WTC11 (cell line): ENCODE measurements around the gene WDR46. TPM values are rescaled to one million over a fixed set of nuclear protein-coding genes. Genes with fewer than 3 reads are reported as not detected.

Experiments
- ATAC-seq: fragments of 200-7000 bp; cut with Tn5 transposase; 2 replicates; pipeline ENCODE4 v1.10.0; 2021; ENCODE audit warnings: mild to moderate bottlenecking, moderate library complexity
- CTCF ChIA-PET: fragments of 300-600 bp; sonication (Branson Sonifier 250); formaldehyde crosslinking; loops from one replicate; lab custom pipeline; 2021; ENCODE audit warnings: antibody characterized with exemption; lab: Charles Lee
- POLR2A ChIA-PET: fragments of 350-600 bp; sonication (Branson Sonifier 250); formaldehyde crosslinking; loops from one replicate; lab custom pipeline; 2021; ENCODE audit warnings: antibody characterized with exemption; lab: Charles Lee
- DNase-seq: peaks from one replicate; pipeline ENCODE4 v3.0.0; 2021; ENCODE audit warnings: low spot score
- H3K27ac Mint-ChIP-seq: 2 replicates; pipeline ENCODE4 v1.8.0; 2021; ENCODE audit warnings: mixed read lengths
- H3K27me3 Mint-ChIP-seq: 2 replicates; pipeline ENCODE4 v1.8.0; 2021; ENCODE audit warnings: low read depth, mild to moderate bottlenecking, moderate library complexity, mixed read lengths
- H3K36me3 Mint-ChIP-seq: 2 replicates; pipeline ENCODE4 v1.8.0; 2021; ENCODE audit warnings: mixed read lengths
- H3K4me1 Mint-ChIP-seq: 2 replicates; pipeline ENCODE4 v1.8.0; 2022; ENCODE audit warnings: mixed read lengths
- H3K4me3 Mint-ChIP-seq: 2 replicates; pipeline ENCODE4 v1.8.0; 2021; ENCODE audit warnings: mild to moderate bottlenecking, moderate library complexity, mixed read lengths
- H3K9me3 Mint-ChIP-seq: 2 replicates; pipeline ENCODE4 v1.8.0; 2021; ENCODE audit warnings: mixed read lengths
- AFF4 ChIP-seq: sonication (generic); formaldehyde crosslinking; IDR thresholded peaks from 2 replicates; pipeline ENCODE4 v1.8.1; 2023; ENCODE audit warnings: mild to moderate bottlenecking, missing genetic modification reagents, borderline replicate concordance
- ATF2 ChIP-seq: sonication (generic); formaldehyde crosslinking; IDR thresholded peaks from 2 replicates; pipeline ENCODE4 v1.8.1; 2022; ENCODE audit warnings: low read depth, missing genetic modification reagents, borderline replicate concordance
- CBFB ChIP-seq: sonication (generic); formaldehyde crosslinking; IDR thresholded peaks from 2 replicates; pipeline ENCODE4 v1.8.1; 2022; ENCODE audit warnings: mild to moderate bottlenecking, low read depth, missing genetic modification reagents
- CDX4 ChIP-seq: fragments of 250-450 bp; sonication (Bioruptor Pico); IDR thresholded peaks from 2 replicates; pipeline ENCODE4 v1.9.0; 2021; ENCODE audit warnings: moderate library complexity, mild to moderate bottlenecking, inconsistent platforms, borderline replicate concordance
- CREM ChIP-seq: sonication (generic); formaldehyde crosslinking; IDR thresholded peaks from 2 replicates; pipeline ENCODE4 v1.8.1; 2022; ENCODE audit warnings: mild to moderate bottlenecking, missing genetic modification reagents, moderate library complexity
- ELF4 ChIP-seq: sonication (generic); formaldehyde crosslinking; IDR thresholded peaks from 2 replicates; pipeline ENCODE4 v1.8.1; 2022; ENCODE audit warnings: low read depth, mild to moderate bottlenecking, moderate library complexity, missing genetic modification reagents
- FOXJ3 ChIP-seq: sonication (generic); formaldehyde crosslinking; IDR thresholded peaks from 2 replicates; pipeline ENCODE4 v1.9.0; 2021; ENCODE audit warnings: missing genetic modification reagents, mild to moderate bottlenecking, borderline replicate concordance
- FOXK1 ChIP-seq: sonication (generic); formaldehyde crosslinking; IDR thresholded peaks from 2 replicates; pipeline ENCODE4 v1.8.0; 2022; ENCODE audit warnings: mild to moderate bottlenecking, moderate library complexity, missing genetic modification reagents
- FOXP1 ChIP-seq: sonication (generic); formaldehyde crosslinking; IDR thresholded peaks from 2 replicates; pipeline ENCODE4 v1.8.0; 2022; ENCODE audit warnings: missing genetic modification reagents, mild to moderate bottlenecking, moderate library complexity, borderline replicate concordance
- GRHL2 ChIP-seq: fragments of 250-450 bp; sonication (Bioruptor Pico); IDR thresholded peaks from 2 replicates; pipeline ENCODE4 v1.8.0; 2022; ENCODE audit warnings: mild to moderate bottlenecking, moderate library complexity; ENCODE audit not compliant: insufficient replicate concordance, severe bottlenecking
- GTF2I ChIP-seq: fragments of 250-450 bp; sonication (Bioruptor Pico); conservative IDR thresholded peaks from 2 replicates; pipeline ENCODE4 v1.4.0; 2021; ENCODE audit warnings: mild to moderate bottlenecking
- JAZF1 ChIP-seq: fragments of 250-450 bp; sonication (Bioruptor Pico); IDR thresholded peaks from 2 replicates; pipeline ENCODE4 v1.9.0; 2021; ENCODE audit warnings: moderate library complexity, mild to moderate bottlenecking, inconsistent platforms
- MLX ChIP-seq: sonication (generic); formaldehyde crosslinking; IDR thresholded peaks from 2 replicates; pipeline ENCODE4 v1.8.1; 2023; ENCODE audit warnings: mild to moderate bottlenecking, missing genetic modification reagents, moderate library complexity
- NFATC4 ChIP-seq: fragments of 250-450 bp; sonication (Bioruptor Pico); IDR thresholded peaks from 2 replicates; pipeline ENCODE4 v1.9.0; 2021; ENCODE audit warnings: mild to moderate bottlenecking
- NR2C2 ChIP-seq: sonication (generic); formaldehyde crosslinking; IDR thresholded peaks from 2 replicates; pipeline ENCODE4 v1.8.0; 2022; ENCODE audit warnings: mild to moderate bottlenecking, missing genetic modification reagents
- SOX15 ChIP-seq: fragments of 250-450 bp; sonication (Bioruptor Pico); IDR thresholded peaks from 2 replicates; pipeline ENCODE4 v1.9.0; 2021; ENCODE audit warnings: mild to moderate bottlenecking
- USF1 ChIP-seq: sonication (generic); formaldehyde crosslinking; IDR thresholded peaks from 2 replicates; pipeline ENCODE4 v1.8.0; 2022; ENCODE audit warnings: mild to moderate bottlenecking, missing genetic modification reagents
- ZNF121 ChIP-seq: sonication (generic); formaldehyde crosslinking; IDR thresholded peaks from 2 replicates; pipeline ENCODE4 v1.8.0; 2023; ENCODE audit warnings: missing genetic modification reagents
- ZNF138 ChIP-seq: sonication (generic); formaldehyde crosslinking; conservative IDR thresholded peaks from 2 replicates; pipeline ENCODE4 v1.8.1; 2022; ENCODE audit warnings: mild to moderate bottlenecking, moderate library complexity, missing genetic modification reagents
- ZNF281 ChIP-seq: sonication (generic); formaldehyde crosslinking; IDR thresholded peaks from 2 replicates; pipeline ENCODE4 v1.8.0; 2023; ENCODE audit warnings: mild to moderate bottlenecking, missing genetic modification reagents
- ZNF396 ChIP-seq: fragments of 250-450 bp; sonication (Bioruptor Pico); IDR thresholded peaks from 2 replicates; pipeline ENCODE4 v1.8.0; 2021; ENCODE audit warnings: mild to moderate bottlenecking, moderate library complexity, borderline replicate concordance
- ZSCAN18 ChIP-seq: fragments of 250-450 bp; sonication (Bioruptor Pico); IDR thresholded peaks from 2 replicates; pipeline ENCODE4 v2.1.2; 2022; ENCODE audit warnings: mild to moderate bottlenecking, moderate library complexity
- total RNA-seq: library from RNA; stranded (reverse); gene quantifications from 3 replicates; pipeline ENCODE4 v1.2.3, GENCODE V29; 2021

WDR46 gene
- total RNA-seq, 1 experiment from 2014 or later: 94.5 TPM

GRCh38 chr6:33294086-33294823 lies 5.2 kb upstream of the WDR46 start:
- TF ChIP-seq ATF2 (CRISPR knock-in tag) (no peak), ZNF121 (no peak), FOXP1 (CRISPR knock-in tag) (no peak), CBFB (CRISPR knock-in tag) (no peak), FOXK1 (CRISPR knock-in tag) (no peak), ELF4 (no peak), CDX4 (CRISPR knock-in tag) (no peak), MLX (no peak), FOXJ3 (no peak), JAZF1 (CRISPR knock-in tag) (no peak), CREM (CRISPR knock-in tag) (no peak)
- Mint-ChIP-seq H3K27me3 (no peaks in the 10 kb centered on the region), H3K4me1 (peaks cover 19% of the 10 kb centered on the region), H3K27ac (no peak overlapping the region), H3K4me3 (no peak overlapping the region), H3K9me3 (no peaks in the 10 kb centered on the region), H3K36me3 (peaks cover 19% of the 10 kb centered on the region)
- DNase-seq (no peak), ATAC-seq (no peak)
- POLR2A ChIA-PET: no interaction called here
- CTCF ChIA-PET: interaction anchor here (1.1 kb wide), 1 partner anchor 17 kb away, joined by 3 read pairs; no protein-coding TSS in a partner anchor

- H3K36me3 Mint-ChIP-seq: peaks cover 19% of the 10 kb centered on the region
- no peaks in the 10 kb centered on the region for H3K9me3 Mint-ChIP-seq
- H3K4me3 Mint-ChIP-seq: no peak overlapping the region
- DNase-seq (no peak), ATAC-seq (no peak)
- no peaks in the 10 kb centered on the region for H3K27me3 Mint-ChIP-seq
- CTCF ChIA-PET: interaction anchor here (1.1 kb wide), 1 partner anchor 16 kb away, joined by 3 read pairs; no protein-coding TSS in a partner anchor
- no peak overlapping the region for H3K27ac Mint-ChIP-seq
- POLR2A ChIA-PET: interaction anchor here (1.3 kb wide), 1 partner anchor 321 kb away, joined by 3 read pairs; no protein-coding TSS in a partner anchor
- H3K4me1 Mint-ChIP-seq: peaks cover 25% of the 10 kb centered on the region
- no peak for TF ChIP-seq GTF2I (CRISPR knock-in tag)
- no peak for TF ChIP-seq NR2C2
- TF ChIP-seq USF1: no peak
- no peak for TF ChIP-seq NFATC4
- TF ChIP-seq SOX15: no peak
- TF ChIP-seq ZNF396: no peak
- no peak for TF ChIP-seq ZNF138 (CRISPR knock-in tag)
- no peak for TF ChIP-seq GRHL2
- TF ChIP-seq JAZF1 (CRISPR knock-in tag): no peak
- TF ChIP-seq AFF4 (CRISPR knock-in tag): no peak
- no peak for TF ChIP-seq ZNF121
- no peak for TF ChIP-seq ZSCAN18
- no peak for TF ChIP-seq ZNF281 (CRISPR knock-in tag)
Measured at GRCh38 chr6:33292996-33293682, 4.1 kb upstream of the WDR46 start.
